Mucosa of stomach (tissue), 1 donor: ENCODE results near the gene MCM3AP.

ENCODE experiments used
- H3K27me3 ChIP-seq: one replicate; pipeline ENCODE4 v1.7.0; 2013; ENCODE audit warnings: mild to moderate bottlenecking, low read length; ENCODE audit not compliant: control insufficient read depth, insufficient read depth
- H3K36me3 ChIP-seq: one replicate; pipeline ENCODE4 v1.7.0; 2013; ENCODE audit warnings: low read length; ENCODE audit not compliant: control insufficient read depth, insufficient read depth
- H3K4me1 ChIP-seq: one replicate; pipeline ENCODE4 v1.7.0; 2013; ENCODE audit warnings: mild to moderate bottlenecking, low read length; ENCODE audit not compliant: control insufficient read depth, insufficient read depth
- H3K4me3 ChIP-seq: one replicate; pipeline ENCODE4 v1.7.0; 2013; ENCODE audit warnings: low read length
- H3K9ac ChIP-seq: one replicate; pipeline ENCODE4 v1.7.0; 2013; ENCODE audit warnings: mild to moderate bottlenecking, low read length, moderate library complexity
- H3K9me3 ChIP-seq: one replicate; pipeline ENCODE4 v1.7.0; 2013; ENCODE audit warnings: mild to moderate bottlenecking, low read length, moderate library complexity; ENCODE audit not compliant: control insufficient read depth
- donor health status: Pancreatic carcinoma.

Gene MCM3AP

GRCh38 chr21:46189213-46189958 lies 96.0 kb downstream of the MCM3AP start:
- peaks cover 9% of the 10 kb centered on the region for H3K36me3 ChIP-seq

GRCh38 chr21:46188226-46189212 lies 96.9 kb downstream of the MCM3AP start:
- H3K27me3 ChIP-seq, result no peaks in the 10 kb centered on the region
- no peaks in the 10 kb centered on the region for H3K9me3 ChIP-seq
- H3K9ac ChIP-seq, result no peak overlapping the region
- H3K36me3 ChIP-seq, result peaks cover 4% of the 10 kb centered on the region
- H3K4me1 ChIP-seq, result peaks cover 17% of the 10 kb centered on the region
- no peak overlapping the region for H3K4me3 ChIP-seq

More at GRCh38 chr21:46189213-46189958, 96.0 kb downstream of the MCM3AP start:
- Histone ChIP-seq H3K4me1 (peaks cover 13% of the 10 kb centered on the region), H3K4me3 (no peak overlapping the region), H3K27me3 (no peaks in the 10 kb centered on the region), H3K9ac (no peak overlapping the region), H3K9me3 (no peaks in the 10 kb centered on the region)

GRCh38 chr21:46187814-46188213 lies 97.6 kb downstream of the MCM3AP start:
- Histone ChIP-seq H3K36me3 (peaks cover 3% of the 10 kb centered on the region), H3K4me3 (no peak overlapping the region), H3K27me3 (no peaks in the 10 kb centered on the region), H3K4me1 (peaks cover 20% of the 10 kb centered on the region), H3K9ac (no peak overlapping the region), H3K9me3 (no peaks in the 10 kb centered on the region)

- H3K9ac ChIP-seq, result no peak overlapping the region
- H3K9me3 ChIP-seq, result no peaks in the 10 kb centered on the region
- peaks cover 20% of the 10 kb centered on the region for H3K4me1 ChIP-seq
- H3K36me3 ChIP-seq, result peaks cover 3% of the 10 kb centered on the region
- H3K4me3 ChIP-seq, result no peak overlapping the region
- H3K27me3 ChIP-seq, result no peaks in the 10 kb centered on the region
Measured at GRCh38 chr21:46187261-46187660, 98.2 kb downstream of the MCM3AP start.

GRCh38 chr21:46185716-46186115 lies 99.7 kb downstream of the MCM3AP start:
- Histone ChIP-seq H3K4me3 (no peak overlapping the region), H3K4me1 (peaks cover 20% of the 10 kb centered on the region), H3K36me3 (no peaks in the 10 kb centered on the region), H3K9me3 (no peaks in the 10 kb centered on the region), H3K27me3 (no peaks in the 10 kb centered on the region), H3K9ac (no peak overlapping the region)
